Left renal cortex interstitium (tissue), 4 donors: ENCODE measurements around the gene OR2A1. TPM values are rescaled to one million over a fixed set of nuclear protein-coding genes. Genes with fewer than 3 reads are reported as not detected.
"Not testable (repeated sequence)": the region's sequence is repeated elsewhere in the genome, so short reads cannot be mapped to it uniquely, and the experiment has no call there.

ENCODE experiments used
- DNase-seq, 4 donors: peaks; one replicate each; pipeline ENCODE4 v3.0.0-alpha.2; 2013; ENCODE audit warnings: low read depth in 4 of 4, low spot score in 2 of 4, missing footprints in 1 of 4
- polyA plus RNA-seq, 4 donors: library from polyadenylated mRNA; unstranded; fragments of 120-200 nt; gene quantifications; one replicate each; pipeline ENCODE4 v1.2.1, GENCODE V29; 2013; ENCODE audit not compliant: insufficient read length in 4 of 4

OR2A1 gene
- polyA plus RNA-seq, 4 donors: 0.68 to 1.9 (median 1.1) TPM

- DNase-seq: not testable (repeated sequence)
These were observed 9.5 kb downstream of the OR2A1 start for GRCh38 chr7:144321677-144322206.

DNA sequence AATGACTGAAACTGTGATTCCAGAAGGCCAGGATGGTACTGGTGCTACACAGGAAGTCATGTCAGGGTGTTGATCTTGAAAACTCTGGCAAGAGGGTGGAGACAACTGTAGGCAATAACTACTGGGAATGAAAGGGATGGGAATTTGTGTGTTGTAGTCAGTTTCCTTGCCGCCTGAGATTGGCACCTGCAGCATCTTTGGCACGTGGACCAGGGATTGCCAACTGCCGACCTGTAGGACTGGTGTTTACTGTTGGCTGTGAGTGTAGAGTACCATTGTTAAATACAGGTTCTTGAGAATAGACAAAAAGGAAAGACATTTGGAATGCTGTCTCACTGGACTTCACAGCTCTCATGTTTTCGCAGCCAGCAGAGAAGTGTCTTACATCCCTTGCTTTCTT lies 11.1 kb downstream of the OR2A1 start:
- DNase-seq: not testable (repeated sequence)

DNA sequence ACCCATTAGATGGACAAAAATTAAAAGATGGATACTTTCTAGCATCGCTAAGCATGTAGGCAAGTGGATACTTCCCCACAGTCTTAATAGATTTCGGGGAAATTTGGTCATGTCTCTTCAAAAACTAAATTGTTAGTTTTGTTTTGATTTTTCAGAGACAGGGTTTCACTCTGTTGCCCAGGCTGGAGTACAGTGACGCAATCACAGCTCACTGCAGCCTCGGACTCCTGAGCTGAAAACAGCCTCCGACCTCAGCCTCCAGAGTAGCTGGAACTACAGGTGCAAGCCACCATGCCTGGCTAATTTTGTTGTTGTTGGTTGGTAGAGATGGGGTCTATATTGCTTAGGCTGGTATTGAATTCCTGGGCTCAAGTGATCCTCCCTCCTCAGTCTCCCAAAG lies 13.6 kb downstream of the OR2A1 start:
- not testable (repeated sequence) for DNase-seq

GRCh38 chr7:144330044-144330443 lies 17.8 kb downstream of the OR2A1 start:
- DNase-seq: not testable (repeated sequence)

- not testable (repeated sequence) for DNase-seq
These were observed 19.2 kb downstream of the OR2A1 start for GRCh38 chr7:144331221-144331995.

DNA sequence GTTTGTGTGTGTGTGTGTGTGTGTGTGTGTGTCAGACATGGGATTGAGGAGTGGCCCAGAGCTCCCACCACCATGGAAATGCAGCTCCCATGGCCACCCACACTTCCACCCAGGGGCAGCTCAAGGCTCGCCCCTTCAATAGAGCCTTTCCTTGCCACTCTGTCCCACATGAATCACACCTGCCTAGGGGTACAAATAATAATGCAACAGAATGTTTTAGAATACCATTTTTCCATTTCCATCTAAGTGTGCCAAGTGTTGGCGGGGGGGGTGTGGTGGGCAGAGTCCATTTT lies 19.7 kb downstream of the OR2A1 start:
- DNase-seq: not testable (repeated sequence)

DNA sequence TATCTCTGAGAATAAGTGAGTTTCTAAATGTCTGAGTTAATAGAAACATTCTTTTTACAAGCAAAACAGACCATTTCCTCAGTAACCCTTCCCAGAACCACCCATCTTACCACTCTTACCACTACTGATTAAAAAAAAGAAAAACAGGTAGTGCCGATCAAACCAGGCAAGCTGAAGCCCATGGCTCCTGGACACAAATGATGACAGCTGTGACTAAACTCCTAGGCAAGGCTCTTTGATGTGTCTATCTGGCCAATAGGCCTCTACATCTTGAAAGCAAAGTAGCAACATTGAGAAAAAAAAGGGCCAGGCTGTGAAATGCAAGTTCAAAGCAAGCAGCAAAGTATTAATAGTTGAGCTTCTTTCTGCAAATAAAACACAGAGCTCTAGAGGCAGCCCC lies 36.4 kb downstream of the OR2A1 start:
- not testable (repeated sequence) for DNase-seq

DNA sequence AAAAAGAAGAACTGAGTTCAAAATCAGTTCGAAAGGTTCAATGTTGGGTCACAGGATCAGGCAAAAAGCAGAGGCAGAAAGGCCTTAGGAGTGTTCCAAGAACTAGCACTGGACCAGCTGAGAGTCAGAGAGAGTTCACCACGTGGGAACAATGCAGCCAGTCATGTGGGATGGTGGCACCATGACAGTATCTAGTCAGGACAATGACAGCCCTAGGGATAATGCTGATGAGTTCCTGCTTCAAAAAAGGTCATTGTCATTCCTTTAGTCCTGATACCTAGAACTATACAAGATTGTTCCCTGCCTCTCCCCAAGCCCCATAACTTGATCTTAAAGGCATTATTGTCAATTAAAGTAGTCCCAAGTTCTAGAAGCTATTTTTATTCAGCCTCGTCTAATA lies 39.4 kb downstream of the OR2A1 start:
- not testable (repeated sequence) for DNase-seq

GRCh38 chr7:144355176-144355822 lies 43.1 kb downstream of the OR2A1 start, which contains the start of gene ARHGEF5:
ARHGEF5 (plus strand) TSS chr7:144355402; CDS start chr7:144362670, 7,268 bp downstream.
- not testable (repeated sequence) for DNase-seq

DNA sequence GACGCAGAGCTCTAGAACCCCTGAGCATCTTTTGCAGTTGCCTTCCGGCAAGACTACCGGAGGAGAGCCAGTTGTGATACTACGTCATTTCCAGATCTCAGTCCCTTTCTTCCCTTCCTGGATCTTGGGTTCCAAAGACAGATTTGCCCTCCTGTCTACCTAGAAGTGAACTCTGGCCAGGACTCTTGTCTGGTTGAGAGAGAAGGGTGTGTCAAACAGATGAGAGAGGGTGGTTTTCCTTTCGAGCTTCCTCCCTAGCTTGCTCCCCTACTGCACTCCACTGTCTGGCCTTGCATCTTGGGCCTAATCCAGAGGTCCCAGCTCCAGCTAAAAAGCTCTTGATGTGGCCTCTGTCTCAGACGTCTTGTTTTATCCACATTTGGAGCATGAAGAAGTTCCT lies 44.0 kb downstream of the OR2A1 start:
- not testable (repeated sequence) for DNase-seq

- DNase-seq: not testable (repeated sequence)
These were observed 44.6 kb downstream of the OR2A1 start for GRCh38 chr7:144356860-144357259.

GRCh38 chr7:144362061-144362460 lies 49.8 kb downstream of the OR2A1 start:
- DNase-seq: not testable (repeated sequence)

DNA sequence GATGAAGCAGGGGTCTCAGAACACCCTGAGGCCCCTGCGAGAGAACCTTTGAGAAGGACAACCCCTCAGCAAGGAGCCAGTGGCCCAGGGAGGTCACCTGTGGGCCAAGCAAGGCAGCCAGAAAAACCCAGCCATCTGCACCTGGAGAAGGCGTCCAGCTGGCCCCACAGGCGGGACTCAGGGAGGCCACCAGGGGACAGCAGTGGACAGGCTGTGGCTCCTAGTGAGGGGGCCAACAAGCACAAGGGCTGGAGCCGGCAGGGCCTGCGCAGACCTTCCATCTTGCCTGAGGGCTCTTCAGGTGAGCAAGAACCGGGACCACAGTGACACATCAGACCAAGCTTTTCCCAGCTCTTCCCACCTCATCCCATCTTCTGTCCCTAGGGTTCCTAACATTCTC lies 53.3 kb downstream of the OR2A1 start:
- not testable (repeated sequence) for DNase-seq

GRCh38 chr7:144367250-144367649 lies 55.0 kb downstream of the OR2A1 start:
- not testable (repeated sequence) for DNase-seq

DNA sequence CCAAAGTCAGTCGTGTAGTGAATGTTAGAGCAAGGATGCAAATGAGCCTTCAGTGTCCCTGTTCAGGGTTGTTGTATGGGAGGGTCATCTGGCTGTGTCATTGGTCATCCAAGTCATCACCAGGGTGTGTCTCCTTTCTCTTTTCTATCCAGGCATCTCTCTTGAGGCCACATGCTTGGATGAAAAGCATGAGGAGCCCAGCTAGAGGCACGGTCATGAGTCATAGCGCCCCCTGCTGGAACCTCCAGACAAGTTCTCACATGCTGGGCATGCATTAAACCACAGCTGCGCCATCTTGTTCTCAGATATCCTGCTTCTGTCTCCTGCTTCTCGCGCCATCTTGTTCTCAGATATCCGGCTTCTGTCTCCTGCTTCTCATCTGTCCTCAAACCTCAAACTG lies 57.0 kb downstream of the OR2A1 start:
- DNase-seq: not testable (repeated sequence)

Other genes with a start within 250 kb of the OR2A1 start
- under 1 TPM in 1 of 4 donors, not detected in 3; 0.13 TPM for gene OR2A25, start 242.6 kb upstream of the OR2A1 start, polyA plus RNA-seq
- under 1 TPM in 2 of 4 donors, not detected in 2; 0.03 to 0.08 TPM for gene OR2A12, start 226.1 kb upstream of the OR2A1 start, polyA plus RNA-seq
- gene OR2A2, start 202.8 kb upstream of the OR2A1 start, polyA plus RNA-seq: under 1 TPM in 1 of 4 donors, not detected in 3; 0.09 TPM
- gene OR2A14, start 189.2 kb upstream of the OR2A1 start, polyA plus RNA-seq: under 1 TPM in 1 of 4 donors, not detected in 3; 0.05 TPM
- 10 to 100 TPM in 1 of 4 donors, 1 to 10 TPM in 3; 3.5 to 20.1 (median 5.7) TPM for gene CTAGE4, start 129.0 kb upstream of the OR2A1 start, polyA plus RNA-seq
- 10 to 100 TPM; 18.7 to 27.6 (median 22.4) TPM for gene ARHGEF35, start 116.6 kb upstream of the OR2A1 start, polyA plus RNA-seq
- 1 to 10 TPM in 2 of 4 donors, under 1 TPM in 2; 0.43 to 4.1 (median 2.0) TPM for gene OR2A42, start 72.8 kb upstream of the OR2A1 start, polyA plus RNA-seq
- 10 to 100 TPM in 2 of 4 donors, 1 to 10 TPM in 2; 4.3 to 27.2 (median 11.3) TPM for gene OR2A7, start 47.6 kb upstream of the OR2A1 start, polyA plus RNA-seq
- 1 to 10 TPM; 4.0 to 8.9 (median 5.3) TPM for gene CTAGE8, start 43.1 kb upstream of the OR2A1 start, polyA plus RNA-seq
- gene ARHGEF5, start 43.0 kb downstream of the OR2A1 start, polyA plus RNA-seq: 10 to 100 TPM; 20.8 to 38.0 (median 25.7) TPM
- not detected for gene NOBOX, start 91.3 kb downstream of the OR2A1 start, polyA plus RNA-seq